Astrocyte of the hippocampus (primary cell): ENCODE measurements around the gene CAMK1D.
"Not testable (repeated sequence)": the region's sequence is repeated elsewhere in the genome, so short reads cannot be mapped to it uniquely, and the experiment has no call there.

Experiments used
- DNase-seq: peaks from one replicate; pipeline ENCODE4 v3.0.0; 2011; ENCODE audit warnings: low read depth, low spot score

The CAMK1D gene

DNA sequence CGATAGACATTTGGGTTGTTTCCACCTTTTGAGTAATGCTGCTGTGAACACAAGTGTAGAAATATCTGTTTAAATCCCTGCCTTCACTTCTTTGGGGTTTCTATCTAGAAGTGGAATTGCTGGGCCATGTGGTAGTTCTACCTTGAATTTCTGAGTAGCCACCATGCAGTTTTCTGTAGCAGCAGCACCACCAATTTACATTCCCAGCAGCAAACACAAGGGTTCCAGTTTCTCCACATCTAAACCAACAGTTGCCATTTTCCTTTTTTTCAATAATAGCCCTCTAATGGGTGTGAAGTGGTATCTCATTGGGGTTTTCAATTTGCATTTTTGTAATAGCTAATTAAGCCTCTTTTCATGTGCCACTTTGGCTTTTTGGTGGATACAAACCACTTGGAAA is 442.4 kb downstream of the CAMK1D start:
- no peak for DNase-seq

DNA sequence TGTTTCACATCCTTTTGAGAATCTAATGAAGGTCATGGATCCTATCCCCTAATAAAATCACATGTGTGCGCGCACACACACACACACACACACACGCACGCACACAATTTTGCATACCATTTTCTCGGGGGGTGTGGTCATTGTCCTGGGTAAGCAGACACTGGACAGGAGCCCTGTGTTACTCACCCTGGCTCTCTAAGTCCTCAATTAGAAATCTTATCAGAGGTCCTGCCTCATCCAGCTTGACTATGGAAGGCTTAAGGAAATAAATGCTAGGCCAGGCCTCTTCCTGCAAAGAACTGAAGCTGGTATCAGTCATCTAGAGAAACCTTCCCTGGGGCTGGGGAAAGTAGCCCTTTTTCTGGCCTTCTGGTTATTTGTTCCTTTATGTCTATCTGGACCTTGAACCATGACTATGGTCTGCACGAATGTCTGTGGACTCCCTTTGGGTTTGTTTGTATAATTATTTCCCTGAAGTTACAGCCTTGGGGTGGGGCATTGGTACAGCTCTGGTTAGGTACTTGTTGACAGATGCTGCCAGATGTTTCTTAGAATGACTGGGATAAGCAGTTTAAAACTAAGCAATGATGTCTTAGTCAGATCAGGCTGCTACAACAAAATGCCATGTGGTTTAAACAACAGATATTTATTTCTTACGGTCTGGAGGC is 443.7 kb downstream of the CAMK1D start:
- no peak for DNase-seq

DNA sequence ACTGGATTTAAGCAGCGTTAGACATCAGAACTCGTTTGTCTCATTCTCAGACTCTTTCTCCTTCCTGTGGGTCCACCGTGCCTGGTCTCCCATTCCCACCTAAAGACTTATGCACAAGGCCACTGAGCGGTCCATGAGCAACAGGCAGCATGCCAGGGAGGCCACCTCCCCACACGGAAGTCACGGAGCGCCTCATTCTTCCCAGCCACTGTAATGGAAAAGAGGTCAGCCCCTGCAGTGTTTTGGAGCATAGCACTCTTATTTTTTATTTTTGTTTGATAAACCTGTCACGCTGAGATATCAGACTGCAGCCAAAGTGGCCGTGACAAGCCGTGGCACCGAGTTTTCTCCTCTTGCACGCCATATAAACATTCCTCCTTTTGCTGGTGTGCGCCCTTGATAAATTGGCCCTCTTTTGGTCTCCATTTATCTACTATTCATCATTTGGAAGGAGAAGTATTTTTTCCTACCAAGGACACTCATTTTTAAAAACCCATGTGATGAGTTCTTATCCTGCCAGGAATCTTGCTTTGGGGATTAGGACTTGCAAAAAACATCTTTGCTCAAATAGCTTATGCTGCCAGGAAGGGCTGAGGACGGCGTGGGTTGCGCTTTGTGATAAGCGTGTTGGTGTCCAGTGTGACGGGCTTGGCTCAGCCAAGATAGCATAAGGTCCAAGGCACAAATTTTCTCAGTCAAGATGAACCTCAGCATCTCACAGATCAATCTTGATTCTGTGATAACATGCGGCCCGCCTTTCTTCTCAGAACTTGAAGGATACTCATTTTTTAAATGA is 446.2 kb downstream of the CAMK1D start:
- no peak for DNase-seq

DNA sequence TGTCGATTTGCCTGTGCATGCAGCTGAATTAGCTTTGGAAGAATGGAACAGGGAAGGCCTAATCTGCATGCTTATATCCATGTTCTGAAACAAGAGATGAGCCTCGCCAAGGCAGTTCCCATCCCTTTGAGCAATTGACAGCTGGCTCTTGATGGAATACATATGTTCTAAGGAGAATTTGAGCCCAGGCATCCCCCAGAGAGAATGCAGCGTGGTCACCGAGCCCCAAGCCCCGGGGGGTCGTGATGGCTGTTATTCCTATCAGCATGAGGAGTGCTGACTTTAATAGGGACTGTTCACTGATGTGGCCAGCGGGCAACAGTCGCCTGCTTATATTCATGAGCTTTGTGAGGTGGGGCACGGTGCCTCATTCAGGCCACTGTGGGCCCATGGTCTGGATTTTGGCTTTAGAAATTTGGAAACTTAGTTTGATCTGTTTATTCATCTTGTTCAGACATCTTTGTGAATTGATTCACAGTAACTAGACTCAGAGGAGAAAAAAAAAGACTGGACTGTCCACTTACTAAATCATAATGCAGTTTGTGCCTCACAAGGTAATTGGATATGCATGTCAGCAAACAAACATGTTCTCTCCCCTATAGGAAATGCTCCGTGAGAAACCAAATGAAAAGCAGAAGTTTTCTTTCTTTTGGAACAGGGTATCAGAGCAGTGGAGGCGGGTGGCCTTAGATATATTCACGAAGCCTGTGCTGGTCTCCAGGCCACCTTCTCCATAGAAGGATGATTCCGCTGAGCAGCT is 447.2 kb downstream of the CAMK1D start:
- no peak for DNase-seq

DNA sequence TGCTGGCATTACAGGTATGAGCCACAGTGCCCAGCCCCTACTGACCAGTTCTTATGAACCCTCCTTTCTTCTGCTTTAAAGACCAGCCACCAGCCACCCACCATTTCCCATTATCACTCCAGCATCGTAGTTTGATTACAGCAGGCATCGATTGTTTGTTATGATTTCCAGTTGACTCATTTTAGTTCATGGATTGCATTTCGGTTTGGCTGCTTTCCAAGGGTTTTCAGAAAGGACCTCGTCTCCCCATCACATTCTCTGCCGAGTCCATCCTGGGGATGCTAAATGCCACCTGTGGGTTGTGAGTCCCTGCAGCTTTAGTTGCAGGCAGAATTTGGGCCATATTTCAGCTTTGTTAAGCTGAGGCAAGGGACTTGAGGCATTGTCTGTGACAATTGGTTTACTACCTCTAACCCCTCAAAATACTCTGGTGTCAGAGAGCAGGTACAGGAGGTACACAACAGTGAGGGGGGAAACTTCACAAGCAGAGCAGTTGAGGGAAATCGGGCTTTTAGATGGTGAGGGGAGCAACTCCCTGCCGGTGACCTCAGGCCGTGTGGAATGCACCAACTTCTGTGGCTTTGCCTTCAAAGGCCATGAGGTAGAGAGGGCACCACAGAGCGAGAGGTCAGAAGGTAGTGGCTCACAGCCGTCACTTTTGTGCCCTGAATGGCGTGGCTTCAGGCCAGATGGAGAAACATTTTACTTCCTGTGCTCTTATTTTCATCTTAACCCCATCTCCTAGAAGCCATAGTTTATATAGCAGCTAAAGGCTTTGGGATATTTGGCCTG is 448.3 kb downstream of the CAMK1D start:
- DNase-seq: peak; percentile 37

DNA sequence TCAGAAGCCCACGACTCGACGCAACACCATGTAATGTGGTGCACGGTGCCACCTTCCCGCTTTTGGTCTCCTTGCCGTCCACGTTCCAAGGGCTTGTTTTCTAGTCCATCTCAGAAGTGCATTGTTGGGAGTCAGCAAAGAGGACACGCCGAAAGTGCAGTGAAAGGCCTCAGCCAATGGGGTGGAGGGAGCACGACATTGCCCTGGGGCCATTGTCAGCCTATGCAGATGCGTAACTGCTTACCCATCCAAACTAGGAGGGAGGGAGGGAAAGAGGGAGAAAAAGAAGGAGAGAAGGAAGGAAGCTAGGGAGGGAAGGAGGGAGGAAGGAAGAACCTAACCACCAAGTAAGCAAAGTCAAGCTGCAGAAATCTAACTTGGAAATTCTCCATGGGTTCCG is 449.8 kb downstream of the CAMK1D start:
- DNase-seq: no peak

DNA sequence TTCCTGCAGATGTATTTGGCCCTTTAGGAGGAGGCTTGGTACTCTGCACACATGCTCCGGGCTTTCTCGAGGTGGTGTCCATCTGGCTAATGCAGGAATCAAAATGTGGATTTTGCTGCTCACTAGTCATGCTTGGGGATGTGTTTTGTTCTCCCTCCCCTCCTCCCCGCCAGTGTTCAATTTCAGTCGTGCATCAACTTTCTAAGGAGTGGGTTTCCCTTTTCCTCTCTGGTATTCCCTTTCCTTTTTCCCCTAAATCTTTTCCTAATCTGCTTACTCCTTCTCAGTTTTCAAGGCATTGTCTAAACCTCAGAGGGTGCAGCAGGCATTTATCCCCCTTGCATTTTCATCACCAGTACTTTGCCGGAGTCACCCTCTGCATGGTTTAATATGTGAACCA is 450.4 kb downstream of the CAMK1D start:
- no peak for DNase-seq

DNA sequence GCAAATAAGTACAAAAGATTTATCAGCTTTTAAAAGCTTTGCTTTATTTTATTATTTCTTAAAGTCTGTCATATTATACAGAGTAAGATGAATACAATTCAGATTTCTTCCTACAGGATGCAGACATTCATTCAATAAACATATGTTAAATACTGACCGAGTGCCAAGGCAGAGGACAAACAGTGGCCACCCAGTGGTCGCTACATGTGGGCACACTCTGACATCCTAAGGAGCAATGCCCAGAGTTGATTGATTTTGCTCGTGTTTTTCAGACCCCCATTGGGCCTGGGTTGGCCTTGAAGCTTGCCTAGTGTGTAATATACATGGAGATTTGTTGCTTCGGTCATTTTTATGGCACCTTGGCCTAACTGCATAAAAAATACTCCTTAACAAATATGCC is 451.0 kb downstream of the CAMK1D start:
- DNase-seq: no peak

DNA sequence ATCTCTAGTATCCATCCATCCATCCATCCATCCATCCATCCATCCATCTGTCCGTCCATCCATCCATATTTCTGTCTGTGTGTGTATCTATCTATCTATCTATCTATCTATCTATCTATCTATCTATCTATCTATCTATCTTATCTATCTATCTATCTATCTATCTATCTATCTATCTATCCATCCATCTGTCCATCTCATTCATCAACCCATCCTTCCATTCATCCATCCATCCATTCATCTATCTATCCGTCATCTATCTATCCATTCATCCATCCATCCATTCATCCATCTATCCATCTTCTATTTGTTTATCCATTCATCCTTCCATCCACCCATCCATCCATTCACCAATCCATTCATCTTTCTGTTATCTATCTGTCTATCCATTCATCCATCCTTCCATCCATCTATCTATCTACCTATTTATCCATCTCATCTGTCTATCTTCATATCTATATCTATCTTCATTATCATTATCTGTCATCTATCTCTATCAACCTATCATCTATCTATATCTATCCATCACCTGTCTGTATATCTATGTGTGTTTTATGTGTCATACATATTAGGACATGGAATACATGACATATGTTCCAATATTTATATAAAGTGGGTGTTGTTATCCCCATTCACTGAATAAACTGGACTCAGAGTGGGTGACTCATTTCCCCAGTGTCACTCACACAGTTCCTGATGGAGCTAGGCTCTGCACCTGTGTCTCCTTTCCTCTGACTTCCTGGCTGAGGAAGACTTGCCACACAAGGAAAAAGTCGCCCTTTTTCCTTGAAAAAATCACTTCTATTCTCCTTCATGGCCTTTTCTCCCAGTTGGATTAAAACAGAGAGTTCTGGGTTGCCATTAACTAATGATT is 452.1 kb downstream of the CAMK1D start:
- DNase-seq: no peak

DNA sequence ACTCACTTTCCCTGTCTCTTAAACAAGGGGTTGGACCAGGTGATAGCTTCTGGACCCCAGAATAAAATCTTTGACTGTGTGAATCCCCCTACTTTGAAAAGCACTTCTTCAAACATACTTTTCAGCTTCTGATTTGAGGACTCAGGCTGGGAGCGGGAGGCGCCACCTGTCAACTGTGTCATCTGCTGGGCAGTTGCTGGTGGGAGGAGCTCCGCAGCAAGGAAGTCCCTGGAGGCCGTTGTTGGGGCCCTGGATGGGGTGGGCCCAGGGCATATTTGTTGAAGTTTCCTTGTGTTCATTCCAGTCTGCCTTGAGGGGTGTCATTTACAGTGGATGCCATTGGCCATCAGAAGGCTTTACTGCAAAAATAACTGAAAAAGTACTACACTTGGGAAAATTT is 454.4 kb downstream of the CAMK1D start:
- DNase-seq: no peak

DNA sequence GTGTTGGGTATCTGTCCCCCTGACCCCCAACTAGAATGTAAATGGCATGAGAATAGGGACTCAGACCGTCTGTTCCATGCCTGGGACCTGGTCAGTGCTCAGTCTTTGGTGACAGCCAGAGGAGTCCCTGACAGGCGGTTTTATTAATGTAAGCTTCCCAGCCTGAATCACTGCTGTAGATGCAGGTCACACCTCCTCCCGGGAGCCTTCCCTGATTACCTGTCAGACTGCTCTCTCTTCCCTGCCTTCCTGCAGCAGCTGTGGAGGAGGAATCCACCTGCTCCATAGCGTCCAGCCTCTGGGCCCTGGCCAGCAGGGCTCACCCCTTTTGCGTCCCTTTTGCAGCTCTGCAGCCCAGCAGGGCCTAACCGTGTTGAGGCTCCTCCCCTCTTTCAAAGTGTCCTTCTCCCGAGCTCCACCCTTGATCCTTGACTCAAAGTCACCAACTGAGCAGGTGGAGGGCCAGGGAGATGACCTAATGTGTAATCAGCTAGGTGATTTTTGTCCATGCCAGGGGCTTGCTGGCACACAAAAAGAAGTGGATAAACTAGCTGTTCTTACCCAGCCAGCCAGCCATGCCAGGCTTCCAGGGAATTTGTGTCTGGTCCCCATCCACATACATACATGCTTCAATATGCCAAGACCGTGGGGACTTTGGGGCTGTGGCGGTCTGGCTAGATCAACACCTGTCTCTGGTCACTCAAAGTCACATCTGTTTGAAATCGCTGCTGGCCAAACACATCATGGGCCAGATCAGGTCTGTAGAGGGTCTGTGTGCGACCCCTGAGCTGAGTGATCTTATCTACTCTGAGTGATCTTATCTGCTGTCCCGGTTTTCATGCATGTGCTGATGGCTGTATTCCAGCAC is 457.1 kb downstream of the CAMK1D start:
- DNase-seq: no peak

DNA sequence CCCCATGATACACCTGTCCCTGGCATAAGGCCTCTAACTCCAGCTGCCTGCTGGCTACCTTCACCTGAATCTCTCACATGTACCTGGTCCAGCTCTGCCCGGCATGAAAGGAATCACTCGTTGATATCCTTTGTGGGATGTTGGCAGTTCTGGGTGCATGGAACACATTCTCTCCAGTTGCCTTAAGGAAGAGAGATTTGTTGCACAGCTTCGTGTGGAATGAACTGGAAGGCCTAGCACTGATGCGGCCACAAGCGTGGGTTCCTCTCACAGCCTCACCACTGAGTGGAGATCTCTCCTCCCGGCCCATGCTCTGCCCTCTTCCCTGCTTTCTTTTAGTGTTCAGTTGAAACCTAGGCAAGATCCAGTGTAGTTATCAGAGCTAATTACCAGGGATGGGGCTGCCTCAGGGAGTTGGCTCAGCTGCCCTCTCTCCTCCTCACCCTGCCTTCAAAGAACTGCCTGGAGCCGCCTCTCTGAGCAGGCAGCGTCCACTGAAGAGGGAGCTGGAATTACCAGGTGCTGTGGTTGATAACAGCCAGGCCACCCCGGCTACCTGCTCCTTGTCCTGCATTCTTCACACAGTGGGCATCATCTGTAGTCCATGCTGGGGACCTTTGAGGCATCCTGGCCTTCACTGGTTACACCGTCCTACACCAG is 457.9 kb downstream of the CAMK1D start:
- no peak for DNase-seq

DNA sequence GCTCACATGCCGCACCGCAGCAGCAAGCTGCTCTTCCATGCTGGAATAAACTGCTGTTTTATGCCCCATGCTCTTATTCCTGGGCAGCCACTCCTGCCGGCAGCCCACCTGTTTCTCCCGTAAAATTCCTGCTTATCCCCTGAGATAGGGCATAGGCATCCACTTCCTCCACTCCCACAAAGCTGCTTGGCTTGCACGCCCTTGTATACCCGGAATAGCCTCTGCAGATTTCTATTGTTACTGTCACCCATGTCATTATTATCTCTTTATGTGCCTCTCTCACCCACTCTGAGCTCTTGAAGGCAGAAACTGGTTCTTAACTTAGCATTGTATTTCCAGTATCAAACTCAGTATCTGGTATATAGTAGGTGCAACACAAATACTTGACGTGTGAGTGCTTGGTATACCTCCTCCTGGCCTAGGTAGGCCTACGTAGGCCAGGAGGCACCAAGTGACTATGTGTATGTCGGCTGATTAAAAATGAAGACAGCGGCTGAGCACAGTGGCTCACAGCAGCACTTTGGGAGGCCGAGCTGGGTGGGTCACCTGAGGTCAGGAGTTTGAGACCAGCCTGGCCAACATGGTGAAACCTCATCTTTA is 458.8 kb downstream of the CAMK1D start:
- no peak for DNase-seq

DNA sequence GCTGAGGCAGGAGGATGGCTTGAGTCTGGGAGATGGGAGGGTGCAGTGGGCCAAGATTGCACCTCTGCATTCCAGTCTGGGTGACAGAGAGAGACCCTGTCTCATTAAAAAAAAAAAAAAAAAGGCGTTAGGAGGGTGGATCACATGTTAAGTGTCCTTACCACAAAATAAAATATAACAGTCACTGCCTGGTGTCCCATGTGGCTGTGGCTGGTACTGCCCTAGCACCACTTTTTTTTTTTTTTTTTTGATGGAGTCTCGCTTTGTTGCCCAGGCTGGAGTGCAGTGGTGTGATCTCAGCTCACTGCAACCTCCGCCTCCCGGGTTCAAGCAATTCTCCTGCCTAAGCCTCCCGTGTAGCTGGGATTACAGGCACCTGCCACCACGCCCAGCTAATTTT is 460.7 kb downstream of the CAMK1D start:
- not testable (repeated sequence) for DNase-seq

DNA sequence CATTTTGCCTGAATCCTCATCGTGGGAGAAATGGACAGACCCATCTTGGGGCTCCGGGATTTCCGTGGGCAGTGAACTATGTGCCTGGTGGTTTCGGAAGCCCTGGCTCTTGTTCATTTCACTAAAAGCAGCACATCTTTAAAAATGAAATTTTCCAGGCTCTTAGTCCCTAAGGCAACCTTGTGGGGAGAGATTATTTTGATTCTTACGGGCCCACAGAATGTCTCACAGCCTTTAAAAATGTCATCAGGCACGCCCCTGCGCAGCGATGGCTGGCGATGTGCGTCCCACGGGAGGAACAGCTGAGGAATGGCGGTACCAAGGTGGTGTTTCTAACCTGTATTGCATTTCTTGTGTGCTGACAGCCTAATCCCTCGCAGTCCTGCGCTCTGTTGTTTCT is 462.5 kb downstream of the CAMK1D start:
- peak; percentile 44 for DNase-seq

DNA sequence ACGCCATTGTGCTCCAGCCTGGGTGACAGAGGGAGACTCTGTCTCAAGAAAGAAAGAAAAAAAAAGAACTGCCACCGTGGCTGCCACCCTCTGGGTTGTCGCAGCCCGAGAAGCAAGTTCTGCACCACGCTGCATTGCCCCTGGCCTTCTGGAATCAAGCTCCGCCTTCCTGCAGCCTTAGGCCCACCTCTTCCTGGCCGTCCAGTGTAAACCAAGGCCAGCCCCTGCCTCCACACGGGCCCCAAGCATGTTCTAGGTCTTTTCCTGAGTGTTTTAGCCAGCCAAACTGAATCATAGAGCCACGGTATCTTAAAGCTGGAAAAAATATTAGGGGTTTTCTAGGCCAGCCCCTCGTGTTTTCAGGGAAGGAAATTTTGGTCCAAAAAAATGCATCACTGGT is 463.2 kb downstream of the CAMK1D start:
- DNase-seq: no peak

DNA sequence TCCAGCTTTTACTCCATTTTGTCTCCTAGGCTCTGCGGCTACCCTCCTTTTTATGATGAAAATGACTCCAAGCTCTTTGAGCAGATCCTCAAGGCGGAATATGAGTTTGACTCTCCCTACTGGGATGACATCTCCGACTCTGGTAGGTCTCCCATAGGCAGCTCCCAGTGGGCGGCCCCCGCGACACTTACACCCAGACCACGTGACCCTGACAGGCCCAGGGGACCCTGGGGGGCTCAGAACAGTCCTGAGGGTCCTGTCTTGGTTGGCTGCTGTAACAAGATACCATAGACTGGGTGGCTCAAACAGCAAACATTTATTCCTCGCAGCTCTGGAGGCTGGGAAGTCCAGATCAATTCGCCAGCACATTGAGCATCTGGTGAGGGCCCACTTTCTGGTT is 464.8 kb downstream of the CAMK1D start:
- no peak for DNase-seq

DNA sequence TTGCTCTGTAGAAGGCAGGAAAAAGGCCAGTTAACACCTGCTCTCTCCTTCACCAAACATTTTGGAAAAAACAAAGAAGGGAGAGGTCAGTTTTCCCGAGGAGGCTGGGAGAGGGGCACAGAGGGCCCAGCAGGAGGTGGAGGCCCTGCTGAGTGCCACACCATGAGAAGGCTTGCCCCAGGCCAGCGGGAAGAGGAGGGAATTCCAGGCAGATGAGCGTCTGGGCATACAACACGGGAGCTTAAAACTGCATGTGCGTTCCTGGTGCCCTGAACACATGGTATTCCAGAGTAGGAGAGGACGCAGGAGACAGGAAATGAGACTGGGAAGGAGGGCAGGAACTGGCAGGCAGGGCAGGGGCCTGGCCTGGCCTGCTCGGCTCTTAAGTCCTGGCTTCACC is 469.7 kb downstream of the CAMK1D start:
- no peak for DNase-seq

DNA sequence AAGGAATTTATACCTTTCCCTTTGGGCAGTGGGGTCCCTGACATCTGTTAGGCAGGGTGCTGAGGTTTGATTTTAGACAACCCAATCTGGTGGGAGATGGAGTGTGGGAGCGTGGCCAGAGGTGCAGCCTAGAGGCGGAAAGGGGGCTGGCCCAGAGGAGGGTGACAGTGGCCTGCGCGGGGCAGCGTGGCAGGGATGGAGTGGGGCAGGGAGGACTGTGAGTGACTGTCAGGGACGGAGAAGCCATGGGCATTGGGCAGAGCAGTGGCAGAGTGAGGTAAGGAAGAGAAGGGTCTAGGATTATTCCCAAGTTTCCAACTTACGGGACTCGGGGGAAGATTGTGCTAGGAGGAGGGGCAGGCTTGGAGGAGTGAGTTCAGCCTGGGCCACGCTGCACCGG is 470.3 kb downstream of the CAMK1D start:
- no peak for DNase-seq
